Suprapubic skin (tissue), 4 donors: ENCODE data around the gene ZDHHC24. TPM values are rescaled to one million over a fixed set of nuclear protein-coding genes. Genes with fewer than 3 reads are reported as not detected.

Experiments
- DNase-seq, 2 donors: peaks; one replicate each; pipeline ENCODE4 v3.0.0-alpha.2; 2019; ENCODE audit warnings: low spot score in 2 of 2
- H3K27ac ChIP-seq: fragments of 200-600 bp; sonication (generic); one replicate; pipeline ENCODE4 v1.5.1; 2019
- H3K27me3 ChIP-seq: fragments of 200-600 bp; sonication (generic); one replicate; pipeline ENCODE4 v1.5.1; 2019
- H3K36me3 ChIP-seq: fragments of 200-600 bp; sonication (generic); one replicate; pipeline ENCODE4 v1.5.1; 2019
- H3K4me1 ChIP-seq: fragments of 200-600 bp; sonication (generic); one replicate; pipeline ENCODE4 v1.5.1; 2019
- H3K4me3 ChIP-seq: fragments of 200-600 bp; sonication (generic); one replicate; pipeline ENCODE4 v1.5.1; 2019; ENCODE audit warnings: mild to moderate bottlenecking
- H3K9me3 ChIP-seq: fragments of 200-600 bp; sonication (generic); one replicate; pipeline ENCODE4 v1.5.1; 2019
- EP300 ChIP-seq: sonication (generic); formaldehyde crosslinking; IDR thresholded peaks from one replicate; pipeline ENCODE4 v1.6.1; 2017; ENCODE audit warnings: antibody characterized with exemption
- POLR2A ChIP-seq, 2 donors: fragments of 450-650 bp; IDR thresholded peaks; one replicate each; pipeline ENCODE4 v1.6.1; 2017; ENCODE audit warnings: antibody characterized with exemption in 2 of 2, mild to moderate bottlenecking in 2 of 2, moderate library complexity in 2 of 2
- POLR2AphosphoS5 ChIP-seq, 3 donors: sonication (generic); formaldehyde crosslinking; IDR thresholded peaks; one replicate each; pipeline ENCODE4 v1.6.1; 2017; ENCODE audit warnings: antibody characterized with exemption in 3 of 3
- WGBS: methylation state at CpG from one replicate; pipeline ENCODE4 v1.1.5; 2018; 5-methylcytosine and 5-hydroxymethylcytosine counted together
- total RNA-seq, 4 donors: library from RNA; depleted of rRNA; stranded (reverse); fragments of >200 nt; gene quantifications; one replicate each; pipeline ENCODE4 v1.1.0, GENCODE V29; 2016
- TF ChIP-seq, protein P1 (sequence below), 2 donors: fragments of 200-600 bp in 1 of 2; fragments of 450-650 bp in 1 of 2; sonication (generic) in 1 of 2; IDR thresholded peaks; one replicate each; pipeline ENCODE4 v1.5.1; 2016 to 2019; ENCODE audit warnings: antibody characterized with exemption in 2 of 2, mild to moderate bottlenecking in 1 of 2, moderate library complexity in 1 of 2

ZDHHC24 gene
- total RNA-seq, 4 donors from 2014 or later, result 13.9 to 37.2 (median 15.3) TPM

DNA sequence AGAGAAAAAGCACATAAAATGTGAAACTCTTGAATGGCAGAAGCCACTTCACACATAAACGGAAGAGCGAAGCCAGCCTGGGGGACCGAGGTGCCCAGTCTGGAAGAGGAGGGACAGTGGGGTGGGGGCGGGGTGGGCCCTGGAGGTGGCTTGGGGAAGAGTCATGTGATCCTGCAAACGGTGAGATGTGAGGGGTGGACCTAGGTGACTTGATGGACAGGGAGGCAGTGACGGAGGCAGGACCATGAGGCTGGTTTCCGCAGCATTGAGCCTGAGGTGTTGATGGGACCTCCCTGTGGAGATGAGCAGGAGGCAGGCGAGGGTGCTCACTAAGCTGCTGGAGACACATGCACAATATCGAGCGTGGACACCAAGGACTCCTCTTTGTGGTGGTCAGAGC is 16.8 kb downstream of the ZDHHC24 start:
- Histone ChIP-seq H3K4me1 (no peaks in the 10 kb centered on the region), H3K4me3 (no peak overlapping the region), H3K9me3 (no peaks in the 10 kb centered on the region), H3K27ac (no peak overlapping the region), H3K36me3 (peaks cover 59% of the 10 kb centered on the region), H3K27me3 (no peaks in the 10 kb centered on the region)
- DNase-seq, result no peak
- WGBS, result 81% methylated on average over 10 of the region's 10 CpGs
- TF ChIP-seq POLR2AphosphoS5 (IDR thresholded peaks at IDR 0.05) (no peak), POLR2A (IDR thresholded peaks at IDR 0.05) (no peak), EP300 (no peak)
- TF ChIP-seq, protein P1, sequence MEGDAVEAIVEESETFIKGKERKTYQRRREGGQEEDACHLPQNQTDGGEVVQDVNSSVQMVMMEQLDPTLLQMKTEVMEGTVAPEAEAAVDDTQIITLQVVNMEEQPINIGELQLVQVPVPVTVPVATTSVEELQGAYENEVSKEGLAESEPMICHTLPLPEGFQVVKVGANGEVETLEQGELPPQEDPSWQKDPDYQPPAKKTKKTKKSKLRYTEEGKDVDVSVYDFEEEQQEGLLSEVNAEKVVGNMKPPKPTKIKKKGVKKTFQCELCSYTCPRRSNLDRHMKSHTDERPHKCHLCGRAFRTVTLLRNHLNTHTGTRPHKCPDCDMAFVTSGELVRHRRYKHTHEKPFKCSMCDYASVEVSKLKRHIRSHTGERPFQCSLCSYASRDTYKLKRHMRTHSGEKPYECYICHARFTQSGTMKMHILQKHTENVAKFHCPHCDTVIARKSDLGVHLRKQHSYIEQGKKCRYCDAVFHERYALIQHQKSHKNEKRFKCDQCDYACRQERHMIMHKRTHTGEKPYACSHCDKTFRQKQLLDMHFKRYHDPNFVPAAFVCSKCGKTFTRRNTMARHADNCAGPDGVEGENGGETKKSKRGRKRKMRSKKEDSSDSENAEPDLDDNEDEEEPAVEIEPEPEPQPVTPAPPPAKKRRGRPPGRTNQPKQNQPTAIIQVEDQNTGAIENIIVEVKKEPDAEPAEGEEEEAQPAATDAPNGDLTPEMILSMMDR (IDR thresholded peaks at IDR 0.05), result no peak

DNA sequence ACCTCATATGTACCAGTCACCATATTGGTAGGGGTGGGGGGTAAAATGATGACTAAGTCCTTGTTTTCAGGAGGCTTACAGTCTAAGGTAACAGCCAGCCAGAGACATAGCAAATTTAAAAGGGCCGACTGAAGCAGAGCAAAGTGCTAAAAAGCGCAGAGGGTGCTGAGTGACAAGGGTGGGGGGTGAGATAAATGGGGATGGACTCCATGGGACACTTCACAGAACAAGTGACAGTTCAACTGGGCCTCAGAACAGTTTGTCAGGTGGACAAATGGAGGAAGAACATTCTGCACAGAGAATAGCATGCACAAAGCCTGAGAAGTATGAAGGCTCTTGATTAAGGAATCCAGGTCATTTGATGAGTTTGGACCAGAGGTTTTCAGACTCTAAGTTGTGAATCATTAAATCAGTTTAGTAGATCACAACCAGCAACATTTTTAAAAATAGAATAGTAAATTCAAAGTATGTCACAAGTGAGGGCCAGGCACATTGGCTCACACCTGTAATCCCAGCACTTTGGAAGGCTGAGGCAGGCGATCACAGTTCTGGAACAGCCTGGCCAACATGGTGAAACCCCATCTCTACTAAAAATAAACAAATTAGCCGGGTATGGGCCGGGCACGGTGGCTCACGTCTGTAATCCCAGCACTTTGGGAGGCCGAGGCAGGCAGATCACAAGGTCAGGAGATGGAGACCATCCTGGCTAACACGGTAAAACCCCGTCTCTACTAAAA is 21.4 kb downstream of the ZDHHC24 start:
- WGBS, result 90% methylated on average over 10 of the region's 10 CpGs

DNA sequence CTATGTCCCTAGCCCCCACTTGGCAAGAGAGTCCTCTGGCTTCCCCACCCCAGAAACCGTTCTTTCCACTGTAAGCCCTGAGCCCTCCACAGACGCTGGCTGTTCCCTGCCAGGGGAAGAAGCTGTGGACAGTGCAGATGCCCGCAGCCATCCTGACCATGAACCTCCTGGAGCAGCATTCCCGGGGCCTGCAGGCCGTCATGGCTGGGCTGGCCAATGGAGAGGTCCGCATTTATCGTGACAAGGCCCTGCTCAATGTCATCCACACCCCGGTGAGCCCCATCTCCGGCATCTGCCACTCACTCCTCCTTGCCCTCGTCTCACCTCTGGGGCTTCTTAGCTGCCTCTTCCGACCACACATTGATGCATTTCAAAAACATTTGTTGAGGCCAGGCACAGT is 22.2 kb downstream of the ZDHHC24 start:
- H3K9me3 ChIP-seq, result no peaks in the 10 kb centered on the region
- no peaks in the 10 kb centered on the region for H3K4me1 ChIP-seq
- H3K36me3 ChIP-seq, result peaks cover 67% of the 10 kb centered on the region
- H3K4me3 ChIP-seq, result no peak overlapping the region
- 96% methylated on average over 11 of the region's 11 CpGs for WGBS
- H3K27ac ChIP-seq, result no peak overlapping the region
- TF ChIP-seq POLR2A (IDR thresholded peaks at IDR 0.05) (no peak), EP300 (no peak), POLR2AphosphoS5 (IDR thresholded peaks at IDR 0.05) (no peak)
- TF ChIP-seq, protein P1 (IDR thresholded peaks at IDR 0.05), result no peak
- H3K27me3 ChIP-seq, result no peaks in the 10 kb centered on the region
- no peak for DNase-seq

More for the DNA sequence above, 21.4 kb downstream of the ZDHHC24 start:
- no peak overlapping the region for H3K27ac ChIP-seq
- H3K36me3 ChIP-seq, result peaks cover 63% of the 10 kb centered on the region
- no peak for DNase-seq
- no peaks in the 10 kb centered on the region for H3K4me1 ChIP-seq
- no peaks in the 10 kb centered on the region for H3K9me3 ChIP-seq
- no peaks in the 10 kb centered on the region for H3K27me3 ChIP-seq
- H3K4me3 ChIP-seq, result no peak overlapping the region
- TF ChIP-seq EP300, result no peak
- TF ChIP-seq, protein P1 (IDR thresholded peaks at IDR 0.05), result no peak
- TF ChIP-seq POLR2AphosphoS5 (IDR thresholded peaks at IDR 0.05), result no peak
- no peak for TF ChIP-seq POLR2A (IDR thresholded peaks at IDR 0.05)

DNA sequence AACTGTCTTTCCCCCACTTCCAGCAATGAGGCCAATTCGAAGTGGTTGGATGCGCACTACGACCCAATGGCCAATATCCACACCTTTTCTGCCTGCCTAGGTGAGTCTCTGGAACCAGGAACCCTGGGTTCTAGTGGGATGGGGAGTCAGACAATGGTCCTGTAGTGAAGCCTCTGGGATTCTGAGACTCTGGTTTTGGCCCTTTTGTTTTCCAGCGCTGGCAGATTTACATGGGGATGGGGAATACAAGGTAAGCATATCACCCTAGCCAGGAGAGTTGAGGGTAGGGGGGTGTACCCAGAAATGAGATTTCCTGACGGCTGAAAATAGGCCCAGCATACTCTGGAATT is 34.9 kb downstream of the ZDHHC24 start:
- Histone ChIP-seq H3K36me3 (peaks cover 22% of the 10 kb centered on the region), H3K4me3 (peak overlapping the region; percentile 82), H3K27me3 (no peaks in the 10 kb centered on the region), H3K9me3 (no peaks in the 10 kb centered on the region), H3K4me1 (peaks cover 15% of the 10 kb centered on the region), H3K27ac (peak overlapping the region; percentile 7)
- WGBS, result 3% methylated on average over 5 of the region's 5 CpGs
- TF ChIP-seq POLR2AphosphoS5 (IDR thresholded peaks at IDR 0.05) (no peak), POLR2A (IDR thresholded peaks at IDR 0.05) (no peak), EP300 (no peak)
- TF ChIP-seq, protein P1 (IDR thresholded peaks at IDR 0.05), result no peak
- DNase-seq, result no peak

DNA sequence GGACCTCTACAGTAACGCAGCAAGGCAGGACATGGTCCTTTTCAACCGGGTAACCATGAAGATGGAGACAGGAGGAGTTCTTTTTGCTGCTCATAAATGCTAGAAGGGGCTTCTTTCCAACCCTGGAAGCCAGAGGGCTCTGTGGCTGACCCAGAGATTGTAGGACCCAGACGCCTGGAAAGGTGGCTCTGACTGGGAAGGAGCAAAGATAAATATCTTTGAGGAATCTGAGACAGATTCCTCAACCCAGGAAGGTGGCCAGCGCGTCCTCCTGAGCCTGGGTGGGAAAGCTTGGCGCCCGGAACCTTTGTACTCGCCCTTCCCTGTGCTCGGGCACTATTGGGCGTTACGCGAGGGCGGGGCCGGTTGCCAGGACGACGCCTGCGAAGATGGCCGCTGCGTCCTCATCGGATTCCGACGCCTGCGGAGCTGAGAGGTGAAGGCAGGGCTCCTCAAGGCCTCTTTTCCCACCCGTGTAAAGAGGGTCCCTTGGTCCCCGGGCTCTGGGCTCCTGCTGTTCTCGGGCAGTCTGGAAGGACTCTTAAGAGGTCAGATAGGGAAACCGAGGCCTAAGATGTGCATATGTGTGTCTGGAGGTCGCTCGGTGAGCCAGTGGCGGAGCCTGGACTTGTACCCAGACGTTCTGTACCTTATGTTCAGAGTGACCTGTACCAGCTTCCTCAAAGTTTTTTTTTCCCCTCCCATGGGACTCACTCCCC is 35.4 kb downstream of the ZDHHC24 start, which contains the start of gene BBS1:
BBS1 (plus strand) TSS at position 365 of the 719 bp plus-strand sequence; CDS start at position 390, 25 bp downstream.
- H3K27ac ChIP-seq, result peak within 1 kb of the TSS; percentile 7
- TF ChIP-seq, protein P1 (IDR thresholded peaks at IDR 0.05), result no peak
- peak in 1 of 3 donors; percentile 49 for TF ChIP-seq POLR2AphosphoS5 (IDR thresholded peaks at IDR 0.05)
- no peaks in the 10 kb centered on the region for H3K9me3 ChIP-seq
- H3K27me3 ChIP-seq, result no peaks in the 10 kb centered on the region
- peaks cover 15% of the 10 kb centered on the region for H3K4me1 ChIP-seq
- peak within 1 kb of the TSS; percentile 82 for H3K4me3 ChIP-seq
- peak; percentile 90 to 95 for DNase-seq
- H3K36me3 ChIP-seq, result peaks cover 20% of the 10 kb centered on the region
- WGBS, result 1% methylated on average over 30 of the region's 31 CpGs
